ENCODE measurements around the gene ABT1.

DNA sequence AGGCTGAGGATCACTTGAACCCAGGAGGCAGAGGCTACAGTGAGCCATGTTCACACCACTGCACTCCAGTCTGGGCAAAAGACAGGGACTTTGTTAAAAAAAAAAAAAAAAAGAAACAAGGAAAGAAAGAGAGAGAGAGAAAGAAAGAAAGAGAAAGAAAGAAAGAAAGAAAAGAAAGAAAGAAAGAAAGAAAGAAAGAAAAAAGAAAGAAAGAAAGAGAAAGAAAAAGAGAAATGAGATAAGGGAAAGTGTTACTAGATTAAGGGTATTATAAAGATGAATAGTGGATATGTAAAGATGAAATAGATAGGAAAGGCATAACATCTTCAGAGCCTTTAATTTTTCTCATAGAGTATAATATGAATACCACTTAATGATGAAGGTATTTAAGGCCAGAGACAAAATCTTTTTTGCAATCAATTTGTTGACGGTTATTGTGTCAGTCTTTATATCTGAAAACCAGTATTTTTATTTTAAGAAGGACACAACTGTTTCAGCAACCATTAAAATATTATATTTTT, 26.6 kb downstream of the ABT1 start:
- TF ChIP-seq, protein P1, sequence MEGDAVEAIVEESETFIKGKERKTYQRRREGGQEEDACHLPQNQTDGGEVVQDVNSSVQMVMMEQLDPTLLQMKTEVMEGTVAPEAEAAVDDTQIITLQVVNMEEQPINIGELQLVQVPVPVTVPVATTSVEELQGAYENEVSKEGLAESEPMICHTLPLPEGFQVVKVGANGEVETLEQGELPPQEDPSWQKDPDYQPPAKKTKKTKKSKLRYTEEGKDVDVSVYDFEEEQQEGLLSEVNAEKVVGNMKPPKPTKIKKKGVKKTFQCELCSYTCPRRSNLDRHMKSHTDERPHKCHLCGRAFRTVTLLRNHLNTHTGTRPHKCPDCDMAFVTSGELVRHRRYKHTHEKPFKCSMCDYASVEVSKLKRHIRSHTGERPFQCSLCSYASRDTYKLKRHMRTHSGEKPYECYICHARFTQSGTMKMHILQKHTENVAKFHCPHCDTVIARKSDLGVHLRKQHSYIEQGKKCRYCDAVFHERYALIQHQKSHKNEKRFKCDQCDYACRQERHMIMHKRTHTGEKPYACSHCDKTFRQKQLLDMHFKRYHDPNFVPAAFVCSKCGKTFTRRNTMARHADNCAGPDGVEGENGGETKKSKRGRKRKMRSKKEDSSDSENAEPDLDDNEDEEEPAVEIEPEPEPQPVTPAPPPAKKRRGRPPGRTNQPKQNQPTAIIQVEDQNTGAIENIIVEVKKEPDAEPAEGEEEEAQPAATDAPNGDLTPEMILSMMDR (IDR thresholded peaks at IDR 0.05) = no peak
- TF ChIP-seq POLR2A (IDR thresholded peaks at IDR 0.05; ENCODE audit: low read depth) (no peak), POLR2AphosphoS5 (IDR thresholded peaks at IDR 0.05) (no peak)
